HG03558 (cell line): ENCODE data around the gene FBXW8.
"Not testable (repeated sequence)": the region's sequence is repeated elsewhere in the genome, so short reads cannot be mapped to it uniquely, and the experiment has no call there.

ENCODE experiments used
- ATAC-seq: cut with Tn5 transposase; IDR thresholded peaks from one replicate; pipeline ENCODE4 v1.9.1; 2021; ENCODE audit warnings: moderate number of reproducible peaks; ENCODE audit not compliant: unreplicated experiment; ENCODE audit errors: extremely low read depth

Gene FBXW8

DNA sequence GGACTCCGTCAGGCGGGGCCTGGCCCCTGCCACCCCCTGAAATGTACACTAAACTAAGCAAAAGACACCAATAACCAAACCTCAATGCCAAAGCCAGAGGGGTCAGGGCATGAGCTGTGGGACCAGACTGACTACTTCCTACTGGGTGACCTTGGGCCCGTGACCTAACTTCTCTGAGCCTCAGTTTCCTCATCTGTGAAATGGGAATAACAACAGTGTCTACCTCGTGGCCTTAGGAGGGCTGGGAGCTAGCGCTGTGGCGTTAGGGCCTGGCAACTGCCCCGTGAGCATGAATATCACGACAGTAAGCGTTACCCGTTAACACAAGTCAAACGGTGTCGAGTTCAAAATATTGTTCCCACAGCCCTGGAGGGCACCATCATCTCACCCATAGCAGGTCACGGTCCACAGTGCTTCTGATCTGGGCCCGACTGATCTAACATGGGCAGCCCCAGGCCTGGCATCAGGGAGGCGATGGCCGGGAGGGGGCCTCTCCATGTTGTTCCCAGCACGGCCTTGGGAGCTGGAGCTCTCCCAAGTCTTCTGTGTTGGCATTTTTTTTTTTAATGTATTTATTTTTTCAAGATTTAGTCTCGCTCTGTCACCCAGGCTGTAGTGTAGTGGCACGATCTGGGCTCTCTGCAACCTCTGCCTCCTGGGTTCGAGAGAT, 136.2 kb downstream of the FBXW8 start:
- ATAC-seq = no peak

DNA sequence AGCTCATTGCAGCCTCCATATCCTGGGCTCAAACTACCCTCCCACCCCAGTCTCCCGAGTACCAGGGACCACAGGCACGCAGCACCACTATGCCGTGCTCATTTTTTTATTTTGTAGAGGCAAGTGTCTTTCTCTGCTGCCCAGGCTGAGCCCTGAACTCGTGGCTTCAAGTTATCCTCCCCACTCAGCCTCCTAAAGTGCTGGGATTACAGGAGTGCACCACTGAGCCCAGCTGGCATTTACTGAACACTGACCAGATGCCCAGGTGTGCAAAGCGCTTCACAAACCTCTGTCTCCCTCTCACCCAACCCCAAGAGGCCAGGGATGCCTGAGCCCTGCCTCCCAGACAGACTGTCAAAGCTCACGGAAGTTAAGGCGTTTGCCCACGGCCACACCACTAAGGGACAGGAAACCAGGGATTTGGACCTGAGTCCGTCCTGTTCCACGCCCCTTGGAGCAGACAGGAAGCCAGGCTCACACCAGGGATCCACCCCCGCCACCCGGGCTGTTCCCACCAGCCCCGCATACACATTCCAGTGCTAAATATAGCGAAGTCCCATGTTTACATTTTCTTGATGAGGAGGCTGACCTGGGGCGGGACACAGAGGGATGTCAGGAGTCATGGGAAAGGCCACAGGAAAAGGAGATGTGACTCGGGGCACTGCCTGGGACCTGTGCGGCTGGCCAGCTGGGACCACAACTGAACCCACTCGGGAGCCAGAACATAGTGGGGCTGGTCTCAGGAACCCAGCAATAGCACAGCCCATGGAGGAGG, 137.2 kb downstream of the FBXW8 start:
- no peak for ATAC-seq

GRCh38 chr12:117048585-117048904, 137.8 kb downstream of the FBXW8 start:
- no peak for ATAC-seq

- no peak for ATAC-seq
These were observed 138.5 kb downstream of the FBXW8 start for GRCh38 chr12:117049295-117049694.

- ATAC-seq = no peak
These were observed 139.3 kb downstream of the FBXW8 start for GRCh38 chr12:117050060-117050459.

GRCh38 chr12:117051380-117051779, 140.6 kb downstream of the FBXW8 start:
- ATAC-seq = no peak

DNA sequence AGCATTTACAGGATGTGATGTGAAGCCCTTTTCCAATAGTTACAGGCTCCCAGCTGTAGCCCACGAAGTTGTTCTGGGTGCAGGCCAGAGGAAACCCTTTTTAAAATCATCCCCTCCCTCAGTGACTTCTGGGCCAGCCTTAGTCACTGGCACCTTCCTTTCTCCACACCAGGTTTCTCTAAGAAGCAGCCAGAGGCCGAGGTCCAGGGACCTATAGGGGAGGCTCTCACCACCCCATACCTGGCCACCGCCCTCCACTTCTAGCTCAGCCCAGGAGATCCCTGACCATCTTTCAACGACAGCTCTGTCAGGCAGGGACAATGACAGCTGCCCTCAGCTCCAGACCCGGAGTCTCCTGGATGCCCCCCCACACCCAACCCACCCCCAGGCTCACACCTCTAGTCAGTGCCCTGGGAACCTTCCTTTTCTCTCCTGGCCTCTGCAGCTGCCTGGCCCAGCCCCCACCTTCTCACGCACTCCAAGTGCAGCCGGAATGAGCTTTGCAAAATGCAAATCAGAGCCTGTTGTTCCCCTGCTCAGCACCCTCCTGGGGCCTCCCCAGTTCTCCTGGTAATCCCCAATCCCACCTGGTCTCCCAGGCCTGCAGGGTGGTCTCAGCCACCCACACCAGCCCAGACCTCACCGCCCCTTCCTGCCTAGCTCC, 141.8 kb downstream of the FBXW8 start:
- ATAC-seq = no peak

GRCh38 chr12:117053050-117053400, 142.3 kb downstream of the FBXW8 start:
- ATAC-seq = no peak

- no peak for ATAC-seq
These were observed 142.9 kb downstream of the FBXW8 start for GRCh38 chr12:117053597-117054201.

GRCh38 chr12:117054279-117054678, 143.5 kb downstream of the FBXW8 start:
- ATAC-seq = no peak

DNA sequence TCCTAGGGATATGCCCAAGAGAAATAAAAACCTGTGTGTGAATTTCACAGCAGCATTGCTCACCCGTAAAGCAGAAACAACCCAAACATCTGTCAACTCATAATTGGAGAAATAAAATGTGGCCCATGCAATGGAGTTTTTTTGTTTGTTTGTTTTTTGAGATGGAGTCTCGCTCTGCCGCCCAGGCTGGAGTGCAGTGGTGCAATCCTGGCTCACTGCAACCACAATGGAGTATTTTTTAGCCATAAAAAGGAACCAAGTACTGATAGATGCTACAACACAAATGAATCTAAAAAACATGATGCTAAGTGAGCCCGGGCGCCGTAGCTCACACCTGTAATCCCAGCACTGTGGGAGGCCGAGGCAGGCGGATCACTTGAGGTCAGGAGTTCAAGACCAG, 146.9 kb downstream of the FBXW8 start:
- not testable (repeated sequence) for ATAC-seq

- no peak for ATAC-seq
These were observed 147.8 kb downstream of the FBXW8 start for GRCh38 chr12:117058442-117059072.

DNA sequence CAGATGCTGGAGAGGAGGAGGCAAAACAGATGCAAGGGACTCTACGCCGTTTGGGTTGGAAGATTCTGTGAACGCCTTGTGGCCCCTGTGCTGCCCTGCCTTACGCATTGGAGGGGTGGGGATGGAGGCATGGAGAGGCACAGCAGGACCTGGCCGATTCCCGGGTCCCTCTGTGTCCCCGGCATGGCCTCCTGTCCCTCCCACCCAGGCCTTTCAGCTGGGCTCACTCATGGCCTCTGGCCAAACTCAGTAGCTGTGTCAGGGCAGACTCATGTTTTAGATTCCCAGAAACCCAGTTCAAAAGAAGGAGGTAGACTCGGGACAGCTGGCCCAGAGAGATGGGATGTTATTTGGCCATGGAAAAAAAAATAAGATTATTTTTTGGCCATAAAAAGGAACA, 148.4 kb downstream of the FBXW8 start:
- ATAC-seq = no peak

DNA sequence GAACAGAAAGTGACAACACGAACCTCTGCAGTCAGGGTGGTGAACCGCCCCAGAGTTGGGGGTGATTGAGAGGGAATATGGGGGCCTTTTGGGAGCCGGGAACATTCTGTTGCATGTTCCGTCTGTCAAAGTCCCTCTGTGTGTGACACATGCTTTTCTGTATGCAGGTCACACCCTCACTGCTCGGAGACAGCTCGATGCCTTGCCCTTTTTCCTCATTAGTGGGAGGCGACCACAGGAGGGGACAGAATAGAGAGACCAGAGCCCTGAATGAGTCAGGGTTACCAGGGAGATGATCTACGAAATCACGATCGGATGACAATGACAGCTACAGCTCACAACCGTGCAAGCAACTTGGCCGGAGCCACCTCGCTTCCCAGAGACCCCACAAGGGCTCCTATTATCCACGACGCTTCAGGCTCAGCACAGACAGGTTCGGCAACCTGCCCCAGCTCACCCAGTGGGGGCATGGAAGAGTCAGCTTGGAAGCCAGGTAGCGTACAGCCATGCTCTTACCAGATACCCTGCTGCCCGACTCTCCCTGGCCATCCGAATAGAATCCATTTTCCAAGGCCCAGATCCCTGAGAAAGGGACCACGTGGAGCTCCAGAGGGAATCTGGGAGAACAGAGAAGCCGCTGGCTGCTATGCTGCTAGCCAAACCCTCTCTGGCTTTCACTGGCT, 149.6 kb downstream of the FBXW8 start:
- ATAC-seq = no peak

- ATAC-seq = no peak
These were observed 150.2 kb downstream of the FBXW8 start for GRCh38 chr12:117060929-117061305.

- no peak for ATAC-seq
These were observed 150.9 kb downstream of the FBXW8 start for GRCh38 chr12:117061555-117062079.

- no peak for ATAC-seq
These were observed 152.6 kb downstream of the FBXW8 start for GRCh38 chr12:117063162-117063911.

GRCh38 chr12:117064049-117064448, 153.3 kb downstream of the FBXW8 start:
- ATAC-seq = no peak

- no peak for ATAC-seq
These were observed 153.8 kb downstream of the FBXW8 start for GRCh38 chr12:117064596-117064995.
